ENCODE results near the gene PLCH1.
"Not testable (repeated sequence)": the region's sequence is repeated elsewhere in the genome, so short reads cannot be mapped to it uniquely, and the experiment has no call there.

Gene PLCH1

DNA sequence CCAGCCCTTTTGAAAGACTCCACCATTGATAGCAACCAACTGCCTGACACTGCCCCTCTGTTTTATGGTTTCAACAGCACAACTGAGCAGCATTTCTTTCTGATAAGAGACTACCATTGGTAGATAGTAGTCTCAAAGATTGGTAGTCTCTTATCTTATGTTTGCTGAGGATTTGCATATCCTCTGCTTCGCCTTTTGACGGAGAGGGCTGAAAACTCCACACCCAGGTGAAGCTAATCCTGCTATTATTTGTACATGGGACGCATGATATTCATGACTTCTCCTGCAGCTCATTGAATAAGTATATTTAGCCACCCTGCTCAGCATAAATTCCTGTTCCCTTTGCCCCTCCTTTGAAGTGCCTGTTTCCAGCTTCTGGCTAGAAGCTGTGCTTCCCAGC lies 332.0 kb downstream of the PLCH1 start:
- Mint-ChIP-seq H3K27ac (no peak overlapping the region), H3K4me1 (no peaks in the 10 kb centered on the region), H3K36me3 (no peaks in the 10 kb centered on the region), H3K4me3 (no peak overlapping the region), H3K9me3 (no peaks in the 10 kb centered on the region)
- ATAC-seq, result no peak
- DNase-seq (ENCODE audit: low spot score in 2 of 2), result no peak

DNA sequence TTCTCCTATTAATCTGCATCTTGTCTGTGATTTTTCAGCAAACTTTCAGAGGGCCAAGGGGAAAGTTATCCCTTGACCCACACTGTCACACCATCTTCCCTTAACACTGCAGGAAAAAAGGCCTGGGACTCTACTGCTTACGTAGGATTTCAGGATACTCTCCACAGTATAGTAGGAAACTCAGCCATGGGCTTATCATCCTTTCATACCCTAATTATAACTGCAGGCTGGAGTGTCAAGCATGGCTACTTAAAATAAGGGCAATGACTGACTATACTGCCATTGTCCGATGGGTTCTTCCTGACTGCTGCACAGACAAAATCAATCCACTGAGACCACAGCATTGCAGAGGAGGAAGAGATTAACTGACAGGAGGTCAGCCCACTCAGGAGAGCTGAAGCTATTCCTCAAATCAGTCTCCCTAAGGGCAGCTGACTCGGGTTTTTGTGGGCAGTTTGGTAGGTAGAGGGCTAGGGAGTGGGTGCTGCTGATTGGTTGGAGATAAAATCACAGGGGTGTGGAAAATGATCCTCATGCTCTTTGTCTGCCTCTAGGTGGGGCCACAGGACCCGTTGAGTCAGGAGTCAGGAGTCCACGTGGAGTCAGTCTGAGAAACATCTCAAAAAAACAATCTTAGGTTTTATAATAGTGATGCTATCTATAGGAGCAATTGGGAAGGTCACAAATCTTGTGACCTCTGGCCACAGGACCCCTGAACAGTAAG lies 333.2 kb downstream of the PLCH1 start:
- DNase-seq (ENCODE audit: low spot score in 2 of 2) (no peak), ATAC-seq (no peak)
- H3K36me3 Mint-ChIP-seq, result no peaks in the 10 kb centered on the region
- no peak overlapping the region for H3K27ac Mint-ChIP-seq
- H3K4me1 Mint-ChIP-seq, result no peaks in the 10 kb centered on the region
- no peak overlapping the region for H3K4me3 Mint-ChIP-seq
- H3K9me3 Mint-ChIP-seq, result no peaks in the 10 kb centered on the region

DNA sequence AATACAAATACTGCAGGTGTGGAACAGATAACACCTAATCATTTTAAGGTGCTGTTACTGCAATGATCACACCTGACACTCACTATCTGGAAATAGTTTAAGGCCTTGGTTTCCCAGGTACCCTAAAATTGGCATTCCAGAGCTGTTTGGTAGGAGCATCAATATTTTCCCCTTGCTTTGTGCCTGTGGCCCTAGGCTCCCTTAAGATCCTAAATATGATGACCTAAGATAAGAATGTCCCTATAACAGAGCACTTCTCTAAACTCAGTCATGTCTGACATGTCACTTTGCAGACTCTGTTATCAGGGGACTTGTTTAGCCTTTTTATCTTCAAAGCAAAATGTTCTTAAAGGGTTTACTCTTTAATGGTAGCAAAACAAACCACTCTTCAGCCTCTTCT lies 335.5 kb downstream of the PLCH1 start:
- H3K36me3 Mint-ChIP-seq, result no peaks in the 10 kb centered on the region
- no peaks in the 10 kb centered on the region for H3K4me1 Mint-ChIP-seq
- H3K4me3 Mint-ChIP-seq, result no peak overlapping the region
- H3K27ac Mint-ChIP-seq, result no peak overlapping the region
- DNase-seq (ENCODE audit: low spot score in 2 of 2) (no peak), ATAC-seq (no peak)
- no peaks in the 10 kb centered on the region for H3K9me3 Mint-ChIP-seq

DNA sequence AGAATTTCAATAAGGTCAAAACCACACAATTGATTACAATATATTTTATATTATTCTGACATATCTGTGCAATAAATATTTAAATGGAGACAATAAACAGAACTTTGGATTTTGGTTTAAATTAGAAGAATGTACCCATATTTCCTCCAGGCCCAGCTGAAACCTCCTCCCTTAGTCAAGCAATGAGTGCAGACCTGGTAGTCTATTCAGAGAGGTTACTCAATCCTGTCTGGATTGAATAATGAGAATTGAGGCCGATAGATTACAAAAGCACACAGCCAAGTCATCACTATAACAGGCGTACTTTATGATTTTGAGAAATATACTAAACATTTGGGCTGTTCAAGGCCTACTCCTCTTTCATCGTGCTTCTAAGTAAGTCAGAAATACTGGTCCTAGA lies 336.9 kb downstream of the PLCH1 start:
- no peak overlapping the region for H3K4me3 Mint-ChIP-seq
- no peak overlapping the region for H3K27ac Mint-ChIP-seq
- H3K4me1 Mint-ChIP-seq, result no peaks in the 10 kb centered on the region
- H3K9me3 Mint-ChIP-seq, result no peaks in the 10 kb centered on the region
- ATAC-seq (no peak), DNase-seq (ENCODE audit: low spot score in 2 of 2) (no peak)
- no peaks in the 10 kb centered on the region for H3K36me3 Mint-ChIP-seq

DNA sequence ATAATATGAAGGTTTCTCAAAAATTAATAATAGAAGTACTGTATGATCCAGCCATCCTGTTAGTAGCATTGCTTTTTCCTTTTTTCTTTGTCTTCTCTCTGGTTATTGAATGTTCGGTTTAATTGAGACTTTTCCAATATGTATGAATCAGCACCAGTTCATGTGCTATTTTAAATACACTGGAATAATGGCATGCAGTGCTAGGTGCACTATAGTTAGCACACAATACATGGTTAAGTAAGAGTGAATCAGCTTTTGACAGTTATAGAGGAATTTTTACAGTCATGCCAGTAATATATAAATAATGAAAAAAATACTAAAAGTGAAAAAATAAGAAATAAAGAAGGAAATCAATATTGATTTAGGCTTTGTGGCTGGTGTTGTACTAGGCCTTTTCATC lies 337.5 kb downstream of the PLCH1 start:
- H3K4me3 Mint-ChIP-seq, result no peak overlapping the region
- H3K36me3 Mint-ChIP-seq, result no peaks in the 10 kb centered on the region
- ATAC-seq (no peak), DNase-seq (ENCODE audit: low spot score in 2 of 2) (no peak)
- no peak overlapping the region for H3K27ac Mint-ChIP-seq
- H3K9me3 Mint-ChIP-seq, result no peaks in the 10 kb centered on the region
- H3K4me1 Mint-ChIP-seq, result no peaks in the 10 kb centered on the region

DNA sequence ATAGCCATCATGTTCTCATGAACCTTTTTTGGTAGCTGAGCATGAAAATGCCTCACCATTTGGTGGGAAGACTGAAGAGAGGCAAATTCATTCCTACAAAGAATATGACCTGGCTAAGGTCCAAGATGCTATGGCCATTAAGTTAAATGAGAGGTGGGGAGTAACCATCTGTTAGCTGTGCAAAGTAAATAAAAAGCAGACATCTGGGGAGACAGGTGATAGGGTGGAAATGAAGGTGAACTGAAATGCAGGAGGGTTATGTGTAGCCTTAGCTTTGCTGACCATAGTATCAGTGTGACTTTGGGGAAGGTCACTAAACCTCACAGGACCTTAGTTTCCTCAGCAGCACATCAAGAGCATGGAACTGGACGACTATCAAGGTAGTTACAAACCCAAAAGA lies 340.4 kb downstream of the PLCH1 start:
- Mint-ChIP-seq H3K27ac (no peak overlapping the region), H3K36me3 (no peaks in the 10 kb centered on the region), H3K4me3 (no peak overlapping the region), H3K9me3 (peaks cover 3% of the 10 kb centered on the region), H3K4me1 (no peaks in the 10 kb centered on the region)
- no peak for DNase-seq (ENCODE audit: low spot score in 2 of 2)
- ATAC-seq, result no peak

DNA sequence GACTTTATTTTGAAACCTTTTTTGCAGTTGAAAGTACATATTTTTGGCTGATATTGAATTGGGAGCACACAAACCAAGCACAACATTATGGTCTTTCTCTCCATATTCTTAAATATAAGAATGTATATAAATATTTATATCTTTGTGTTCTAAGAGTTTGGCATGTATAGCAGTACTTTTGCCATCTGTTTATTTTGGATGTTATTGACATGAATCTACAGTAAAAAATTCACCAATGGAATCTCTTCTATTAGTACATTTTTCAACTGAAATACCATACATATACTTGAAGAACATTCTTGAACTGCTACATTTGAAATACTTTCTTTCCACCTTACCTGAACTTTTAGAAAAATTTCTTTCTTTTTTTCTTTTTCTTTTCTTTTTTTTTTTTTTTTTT lies 342.2 kb downstream of the PLCH1 start:
- Mint-ChIP-seq H3K9me3 (peaks cover 3% of the 10 kb centered on the region), H3K4me1 (no peaks in the 10 kb centered on the region), H3K27ac (no peak overlapping the region), H3K4me3 (no peak overlapping the region), H3K36me3 (no peaks in the 10 kb centered on the region)
- ATAC-seq (no peak), DNase-seq (ENCODE audit: low spot score in 2 of 2) (no peak)

DNA sequence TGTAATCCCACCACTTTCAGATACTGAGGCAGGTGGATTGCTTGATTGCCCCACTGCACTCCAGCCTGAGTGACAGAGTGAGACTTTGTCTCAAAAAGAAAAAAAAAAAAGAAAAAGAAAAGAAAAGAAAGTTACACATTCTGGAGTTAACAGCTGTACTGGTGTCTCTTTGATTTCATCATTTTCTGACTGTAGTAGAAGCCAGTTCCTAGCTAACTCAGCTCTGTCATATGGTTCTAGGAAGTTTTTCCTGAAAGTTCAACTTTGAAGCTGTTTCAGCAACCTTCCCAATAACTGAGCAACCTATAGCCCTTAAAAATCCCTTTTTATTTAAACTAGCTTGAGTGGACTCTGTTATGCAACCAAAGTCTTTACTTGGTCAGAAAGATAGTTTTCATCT lies 346.8 kb downstream of the PLCH1 start:
- Mint-ChIP-seq H3K36me3 (no peaks in the 10 kb centered on the region), H3K4me1 (no peaks in the 10 kb centered on the region), H3K4me3 (no peak overlapping the region), H3K27ac (no peak overlapping the region), H3K9me3 (peaks cover 6% of the 10 kb centered on the region)
- ATAC-seq, result no peak
- no peak for DNase-seq (ENCODE audit: low spot score in 2 of 2)

DNA sequence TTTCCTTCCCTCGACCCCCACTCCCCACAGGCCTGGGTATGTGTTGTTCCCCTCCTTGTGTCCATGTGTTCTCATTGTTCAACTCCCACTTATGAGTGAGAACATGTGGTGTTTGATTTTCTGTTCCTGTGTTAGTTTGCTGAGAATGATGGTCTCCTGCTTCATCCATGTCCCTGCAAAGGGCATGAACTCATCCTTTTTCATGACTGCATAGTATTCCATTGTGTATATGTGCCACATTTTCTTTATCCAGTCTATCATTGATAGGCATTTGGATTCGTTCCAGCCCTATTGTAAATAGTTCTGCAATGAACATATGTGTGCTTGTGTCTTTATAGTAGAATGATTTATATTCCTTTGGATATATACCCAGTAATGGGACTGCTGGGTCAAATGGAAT lies 350.0 kb downstream of the PLCH1 start:
- not testable (repeated sequence) for DNase-seq (ENCODE audit: low spot score in 2 of 2); H3K27ac Mint-ChIP-seq; ATAC-seq; H3K36me3 Mint-ChIP-seq; H3K9me3 Mint-ChIP-seq; H3K4me1 Mint-ChIP-seq; H3K4me3 Mint-ChIP-seq

DNA sequence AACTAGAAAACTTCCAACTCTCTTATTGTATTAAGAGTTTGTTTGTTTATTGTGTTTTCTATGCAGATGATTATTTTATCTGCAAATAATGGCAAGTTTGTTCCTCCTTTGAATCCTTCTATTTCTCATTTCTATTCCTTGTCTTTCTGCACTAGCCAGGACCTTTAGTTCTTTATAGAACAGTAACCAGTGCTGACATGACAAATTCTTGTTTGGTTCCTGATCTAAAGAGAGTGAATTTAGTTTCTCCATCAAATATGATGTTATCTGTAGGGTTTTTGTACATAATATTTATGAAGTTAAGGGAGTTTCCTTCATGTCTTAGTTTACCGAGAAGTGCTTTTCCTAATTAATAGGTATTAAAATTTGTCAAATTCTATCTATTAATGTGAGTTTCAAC lies 350.6 kb downstream of the PLCH1 start:
- Mint-ChIP-seq H3K27ac (no peak overlapping the region), H3K9me3 (peaks cover 3% of the 10 kb centered on the region), H3K4me1 (no peaks in the 10 kb centered on the region), H3K4me3 (no peak overlapping the region), H3K36me3 (no peaks in the 10 kb centered on the region)
- ATAC-seq (no peak), DNase-seq (ENCODE audit: low spot score in 2 of 2) (no peak)

DNA sequence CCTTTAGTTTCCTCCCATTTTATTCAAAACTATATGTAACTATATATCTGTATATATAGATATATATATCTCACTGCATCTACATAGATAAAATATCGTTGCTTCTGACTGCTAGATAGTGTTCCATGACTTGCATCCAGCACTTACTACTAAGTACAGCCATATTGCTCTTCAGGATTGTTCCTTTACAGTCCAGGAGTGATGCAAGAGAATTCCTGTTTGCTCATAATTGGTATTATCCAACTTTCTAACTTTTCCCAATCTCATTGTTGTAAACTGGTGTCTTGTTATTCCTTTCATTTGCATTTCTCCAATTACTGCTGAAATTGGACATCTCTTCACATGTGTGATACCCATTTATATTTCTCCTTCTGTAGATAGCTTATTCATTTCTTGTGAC lies 351.6 kb downstream of the PLCH1 start:
- H3K4me1 Mint-ChIP-seq, result no peaks in the 10 kb centered on the region
- H3K4me3 Mint-ChIP-seq, result no peak overlapping the region
- no peaks in the 10 kb centered on the region for H3K36me3 Mint-ChIP-seq
- peaks cover 3% of the 10 kb centered on the region for H3K9me3 Mint-ChIP-seq
- ATAC-seq (no peak), DNase-seq (ENCODE audit: low spot score in 2 of 2) (no peak)
- H3K27ac Mint-ChIP-seq, result no peak overlapping the region

DNA sequence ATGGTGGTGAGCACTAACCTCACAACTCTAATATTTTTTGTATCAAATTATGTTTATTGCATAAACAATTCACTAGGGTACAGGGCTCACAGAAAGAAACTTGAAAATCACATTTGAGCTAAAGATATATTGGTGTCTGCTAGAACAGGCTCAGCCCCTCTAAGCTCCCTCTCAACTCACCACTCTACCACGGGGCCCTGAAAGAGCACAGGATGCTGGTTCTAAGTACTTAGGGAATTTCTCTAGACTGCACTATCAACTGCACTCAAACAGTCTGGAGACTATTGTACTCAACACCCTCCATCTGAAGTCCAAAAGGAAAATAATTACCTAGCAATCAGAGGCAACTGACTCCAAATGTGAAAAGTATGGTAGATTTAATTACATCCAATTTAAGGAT lies 352.7 kb downstream of the PLCH1 start:
- no peaks in the 10 kb centered on the region for H3K4me1 Mint-ChIP-seq
- DNase-seq (ENCODE audit: low spot score in 2 of 2) (no peak), ATAC-seq (peak; percentile 11)
- H3K4me3 Mint-ChIP-seq, result no peak overlapping the region
- no peak overlapping the region for H3K27ac Mint-ChIP-seq
- H3K36me3 Mint-ChIP-seq, result no peaks in the 10 kb centered on the region
- peaks cover 3% of the 10 kb centered on the region for H3K9me3 Mint-ChIP-seq

DNA sequence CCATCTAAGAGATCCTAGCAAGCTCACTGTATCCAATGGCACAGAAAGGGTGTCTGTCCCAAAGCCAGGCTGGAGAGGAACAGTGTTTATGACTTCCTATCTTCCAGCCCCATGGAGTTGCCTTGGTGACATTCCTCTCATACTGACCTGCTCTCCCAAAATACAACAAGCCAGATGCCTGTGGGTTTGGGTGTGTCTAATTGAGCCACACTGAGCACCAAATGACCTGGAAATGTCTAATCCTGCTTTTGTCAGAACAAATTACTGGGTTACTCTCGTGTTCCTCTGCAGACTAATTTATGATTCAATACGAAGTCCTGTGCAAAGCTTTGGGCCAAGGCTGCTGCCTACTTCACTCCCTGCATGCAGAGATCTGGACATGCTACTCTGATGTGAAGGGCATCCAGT lies 353.3 kb downstream of the PLCH1 start:
- DNase-seq (ENCODE audit: low spot score in 2 of 2) (no peak), ATAC-seq (peak; percentile 19)
- Mint-ChIP-seq H3K4me1 (no peaks in the 10 kb centered on the region), H3K9me3 (peaks cover 3% of the 10 kb centered on the region), H3K4me3 (no peak overlapping the region), H3K36me3 (no peaks in the 10 kb centered on the region), H3K27ac (no peak overlapping the region)

DNA sequence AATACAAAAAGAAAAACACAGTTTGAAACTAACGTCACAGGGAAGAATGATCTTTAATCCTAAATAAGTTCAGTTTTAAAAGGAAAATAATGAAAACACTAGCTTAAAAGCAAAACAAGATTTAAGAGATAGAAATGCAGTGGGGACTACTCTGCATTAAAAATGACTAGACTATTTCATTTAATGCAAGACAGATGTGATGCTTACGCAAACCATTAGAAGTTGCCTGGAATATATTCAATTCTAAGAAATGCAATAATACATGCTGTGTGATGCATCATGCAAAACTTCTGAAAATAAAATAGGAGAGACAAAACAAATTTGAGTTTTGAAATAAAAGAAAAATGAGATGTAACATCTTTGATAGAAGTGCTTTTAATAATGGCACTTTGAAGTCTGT lies 353.8 kb downstream of the PLCH1 start:
- DNase-seq (ENCODE audit: low spot score in 2 of 2), result no peak
- Mint-ChIP-seq H3K27ac (no peak overlapping the region), H3K9me3 (peaks cover 3% of the 10 kb centered on the region), H3K36me3 (no peaks in the 10 kb centered on the region), H3K4me1 (no peaks in the 10 kb centered on the region), H3K4me3 (no peak overlapping the region)
- ATAC-seq, result no peak

DNA sequence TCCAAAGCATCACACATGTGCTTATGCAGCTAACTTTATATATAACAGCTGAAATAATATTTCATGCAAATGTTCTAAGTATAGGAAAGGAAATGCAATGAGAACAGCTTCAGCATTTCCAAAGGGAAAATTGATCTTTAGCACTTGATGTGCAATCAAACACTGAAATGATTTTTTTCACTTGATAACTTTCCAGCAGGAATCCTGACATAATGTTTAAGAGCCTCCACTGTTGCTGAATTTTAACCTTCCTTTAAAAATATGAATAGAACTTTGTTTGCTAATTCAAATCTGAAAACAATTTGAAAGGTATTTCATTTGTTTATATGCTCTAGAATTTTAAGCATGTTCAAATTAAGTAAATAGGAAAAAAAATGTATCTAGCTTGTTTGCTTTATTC lies 354.5 kb downstream of the PLCH1 start:
- Mint-ChIP-seq H3K27ac (no peak overlapping the region), H3K9me3 (peaks cover 3% of the 10 kb centered on the region), H3K4me1 (no peaks in the 10 kb centered on the region), H3K36me3 (no peaks in the 10 kb centered on the region), H3K4me3 (no peak overlapping the region)
- DNase-seq (ENCODE audit: low spot score in 2 of 2), result no peak
- ATAC-seq, result no peak

DNA sequence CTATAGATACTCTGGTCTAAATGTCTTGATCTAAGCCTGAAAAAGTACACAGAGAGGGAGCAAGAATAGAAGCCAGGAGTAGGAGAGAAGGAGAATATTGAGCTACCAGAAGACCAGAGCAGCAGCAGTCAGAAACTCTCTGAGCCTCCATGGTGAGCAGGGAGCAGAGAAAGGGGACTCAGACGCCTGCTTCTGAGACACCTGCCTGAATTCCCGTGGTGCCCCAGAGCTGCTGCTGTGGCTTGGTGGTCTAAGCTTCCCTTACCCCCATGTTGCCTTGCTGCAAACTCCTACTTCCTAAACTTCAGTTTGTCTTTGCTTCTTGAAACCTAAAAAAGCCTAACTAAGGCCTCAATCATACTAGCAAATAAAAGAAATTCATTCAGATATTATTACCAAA lies 356.5 kb downstream of the PLCH1 start:
- H3K4me3 Mint-ChIP-seq, result no peak overlapping the region
- ATAC-seq, result no peak
- H3K9me3 Mint-ChIP-seq, result no peaks in the 10 kb centered on the region
- no peaks in the 10 kb centered on the region for H3K4me1 Mint-ChIP-seq
- no peaks in the 10 kb centered on the region for H3K36me3 Mint-ChIP-seq
- DNase-seq (ENCODE audit: low spot score in 2 of 2), result no peak
- no peak overlapping the region for H3K27ac Mint-ChIP-seq

DNA sequence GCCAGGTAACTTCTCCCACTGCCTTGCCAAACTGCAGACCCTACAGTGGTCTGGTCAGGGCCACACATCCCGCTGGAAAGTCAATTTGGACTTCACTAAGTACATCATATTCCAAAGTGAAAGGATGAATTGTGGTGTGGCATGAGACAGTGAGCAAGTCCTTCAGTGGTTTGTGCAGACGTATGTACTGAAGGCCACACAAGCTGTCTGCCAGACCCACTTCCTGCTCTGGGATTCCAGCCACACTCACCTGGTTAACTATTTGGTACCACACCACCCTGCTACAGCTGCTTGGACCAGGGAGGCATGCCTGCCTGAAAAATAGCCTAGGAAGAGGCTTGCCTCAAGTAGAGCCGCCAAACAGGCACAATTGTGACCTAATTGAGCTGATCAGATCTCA lies 357.3 kb downstream of the PLCH1 start:
- H3K27ac Mint-ChIP-seq, result no peak overlapping the region
- H3K36me3 Mint-ChIP-seq, result no peaks in the 10 kb centered on the region
- H3K4me3 Mint-ChIP-seq, result no peak overlapping the region
- no peaks in the 10 kb centered on the region for H3K4me1 Mint-ChIP-seq
- H3K9me3 Mint-ChIP-seq, result no peaks in the 10 kb centered on the region
- DNase-seq (ENCODE audit: low spot score in 2 of 2) (no peak), ATAC-seq (no peak)

Data from stimulated activated effector memory CD8-positive, alpha-beta T cell treated with anti-CD3 and anti-CD28 coated beads, Interleukin-12 subunit alpha, Interleukin-12 subunit beta, amount 100 ng/mL, for 72 hours (primary cell).